Progenitor cell of endocrine pancreas (in vitro differentiated cells): ENCODE measurements around the gene TMEM101. TPM values are rescaled to one million over a fixed set of nuclear protein-coding genes. Genes with fewer than 3 reads are reported as not detected.
"Not testable (repeated sequence)": the region's sequence is repeated elsewhere in the genome, so short reads cannot be mapped to it uniquely, and the experiment has no call there.

ENCODE experiments used
- DNase-seq: peaks from one replicate; pipeline ENCODE4 v3.0.0; 2021; ENCODE audit warnings: low spot score; ENCODE audit not compliant: unreplicated experiment
- H3K27ac Mint-ChIP-seq: 2 replicates; pipeline ENCODE4 v1.8.0; 2021; ENCODE audit warnings: mild to moderate bottlenecking, moderate library complexity, mixed read lengths
- H3K27me3 Mint-ChIP-seq: 2 replicates; pipeline ENCODE4 v1.8.0; 2021; ENCODE audit warnings: mixed read lengths
- H3K36me3 Mint-ChIP-seq: 2 replicates; pipeline ENCODE4 v1.8.0; 2022; ENCODE audit warnings: mixed read lengths; ENCODE audit not compliant: insufficient read depth
- H3K4me1 Mint-ChIP-seq: 2 replicates; pipeline ENCODE4 v1.8.0; 2021; ENCODE audit warnings: low read depth, mixed read lengths
- H3K4me3 Mint-ChIP-seq: 2 replicates; pipeline ENCODE4 v1.8.0; 2021; ENCODE audit warnings: low read depth, mild to moderate bottlenecking, moderate library complexity, mixed read lengths
- H3K9me3 Mint-ChIP-seq: 2 replicates; pipeline ENCODE4 v1.8.0; 2021; ENCODE audit warnings: low read depth, mixed read lengths
- CTCF ChIP-seq: fragments of 200-600 bp; sonication (generic); IDR thresholded peaks from one replicate; pipeline ENCODE4 v1.5.0; 2021; ENCODE audit warnings: antibody characterized with exemption, mild to moderate bottlenecking; ENCODE audit not compliant: unreplicated experiment
- total RNA-seq: library from RNA; stranded (reverse); gene quantifications from 2 replicates; pipeline ENCODE4 v1.2.1, GENCODE V29; 2021

The TMEM101 gene
- total RNA-seq, 1 donor from 2014 or later = 27.5 TPM

GRCh38 chr17:43998552-43998951 lies 16.2 kb downstream of the TMEM101 start:
- Mint-ChIP-seq H3K9me3 (no peaks in the 10 kb centered on the region), H3K27ac (no peak overlapping the region), H3K36me3 (no peaks in the 10 kb centered on the region), H3K4me3 (no peak overlapping the region), H3K27me3 (peaks cover 41% of the 10 kb centered on the region), H3K4me1 (peaks cover 11% of the 10 kb centered on the region)
- DNase-seq = no peak
- no peak for TF ChIP-seq CTCF

- H3K27me3 Mint-ChIP-seq = peaks cover 37% of the 10 kb centered on the region
- H3K4me1 Mint-ChIP-seq = peaks cover 11% of the 10 kb centered on the region
These were observed 17.6 kb downstream of the TMEM101 start for GRCh38 chr17:43997180-43997579.

GRCh38 chr17:43995150-43995471 lies 19.7 kb downstream of the TMEM101 start:
- DNase-seq = no peak
- H3K36me3 Mint-ChIP-seq = no peaks in the 10 kb centered on the region
- no peaks in the 10 kb centered on the region for H3K4me1 Mint-ChIP-seq
- H3K4me3 Mint-ChIP-seq = no peak overlapping the region
- H3K27ac Mint-ChIP-seq = no peak overlapping the region
- no peaks in the 10 kb centered on the region for H3K9me3 Mint-ChIP-seq
- peaks cover 32% of the 10 kb centered on the region for H3K27me3 Mint-ChIP-seq
- no peak for TF ChIP-seq CTCF

More at GRCh38 chr17:43997180-43997579, 17.6 kb downstream of the TMEM101 start:
- not testable (repeated sequence) for H3K27ac Mint-ChIP-seq, H3K9me3 Mint-ChIP-seq, H3K4me3 Mint-ChIP-seq, DNase-seq, H3K36me3 Mint-ChIP-seq

- H3K36me3 Mint-ChIP-seq = no peaks in the 10 kb centered on the region
- no peak overlapping the region for H3K27ac Mint-ChIP-seq
- peaks cover 28% of the 10 kb centered on the region for H3K27me3 Mint-ChIP-seq
- peak; percentile 88 for TF ChIP-seq CTCF
- H3K4me3 Mint-ChIP-seq = no peak overlapping the region
- DNase-seq = peak; percentile 71
- H3K4me1 Mint-ChIP-seq = no peaks in the 10 kb centered on the region
- H3K9me3 Mint-ChIP-seq = no peaks in the 10 kb centered on the region
These were observed 20.3 kb downstream of the TMEM101 start for GRCh38 chr17:43994272-43995149.

GRCh38 chr17:43992641-43993040 lies 22.1 kb downstream of the TMEM101 start:
- Mint-ChIP-seq H3K27ac (no peak overlapping the region), H3K9me3 (no peaks in the 10 kb centered on the region), H3K27me3 (peaks cover 33% of the 10 kb centered on the region), H3K4me3 (no peak overlapping the region), H3K4me1 (no peaks in the 10 kb centered on the region), H3K36me3 (no peaks in the 10 kb centered on the region)
- DNase-seq = no peak
- no peak for TF ChIP-seq CTCF

- TF ChIP-seq CTCF = no peak
- Mint-ChIP-seq H3K36me3 (no peaks in the 10 kb centered on the region), H3K4me1 (peaks cover 2% of the 10 kb centered on the region)
These were observed 26.5 kb downstream of the TMEM101 start for GRCh38 chr17:43988301-43988700.

More at GRCh38 chr17:43988301-43988700, 26.5 kb downstream of the TMEM101 start:
- Mint-ChIP-seq H3K27ac (no peak overlapping the region), H3K9me3 (no peaks in the 10 kb centered on the region), H3K27me3 (peaks cover 50% of the 10 kb centered on the region), H3K4me3 (no peak overlapping the region)
- DNase-seq = no peak
